Panc1 (cell line): Measurements from ENCODE around the gene FLT1.

ENCODE experiments used
- POLR2AphosphoS5 ChIP-seq: IDR thresholded peaks from 2 replicates; pipeline ENCODE4 v1.6.1; 2012; ENCODE audit warnings: mild to moderate bottlenecking, low read depth, low read length, moderate library complexity
- REST ChIP-seq, 2 experiments: IDR thresholded peaks; 2 replicates each; pipeline ENCODE4 v1.6.1; 2011 to 2012; ENCODE audit warnings: low read depth in 2 of 2, control low read depth in 1 of 2, low read length in 1 of 2, mild to moderate bottlenecking in 1 of 2, moderate library complexity in 1 of 2; ENCODE audit not compliant: insufficient read depth in 1 of 2
- SIN3A ChIP-seq: IDR thresholded peaks from 2 replicates; pipeline ENCODE4 v1.6.1; 2012; ENCODE audit warnings: low read depth, mild to moderate bottlenecking, low read length, moderate library complexity, borderline replicate concordance; ENCODE audit not compliant: insufficient read depth
- TF ChIP-seq, protein P1 (sequence below): fragments of 450-650 bp; IDR thresholded peaks from 2 replicates; pipeline ENCODE4 v1.5.1; 2017; ENCODE audit warnings: mild to moderate bottlenecking

- no peak for TF ChIP-seq POLR2AphosphoS5
- TF ChIP-seq, protein P1, sequence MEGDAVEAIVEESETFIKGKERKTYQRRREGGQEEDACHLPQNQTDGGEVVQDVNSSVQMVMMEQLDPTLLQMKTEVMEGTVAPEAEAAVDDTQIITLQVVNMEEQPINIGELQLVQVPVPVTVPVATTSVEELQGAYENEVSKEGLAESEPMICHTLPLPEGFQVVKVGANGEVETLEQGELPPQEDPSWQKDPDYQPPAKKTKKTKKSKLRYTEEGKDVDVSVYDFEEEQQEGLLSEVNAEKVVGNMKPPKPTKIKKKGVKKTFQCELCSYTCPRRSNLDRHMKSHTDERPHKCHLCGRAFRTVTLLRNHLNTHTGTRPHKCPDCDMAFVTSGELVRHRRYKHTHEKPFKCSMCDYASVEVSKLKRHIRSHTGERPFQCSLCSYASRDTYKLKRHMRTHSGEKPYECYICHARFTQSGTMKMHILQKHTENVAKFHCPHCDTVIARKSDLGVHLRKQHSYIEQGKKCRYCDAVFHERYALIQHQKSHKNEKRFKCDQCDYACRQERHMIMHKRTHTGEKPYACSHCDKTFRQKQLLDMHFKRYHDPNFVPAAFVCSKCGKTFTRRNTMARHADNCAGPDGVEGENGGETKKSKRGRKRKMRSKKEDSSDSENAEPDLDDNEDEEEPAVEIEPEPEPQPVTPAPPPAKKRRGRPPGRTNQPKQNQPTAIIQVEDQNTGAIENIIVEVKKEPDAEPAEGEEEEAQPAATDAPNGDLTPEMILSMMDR, result no peak
- no peak for TF ChIP-seq REST (IDR thresholded peaks at IDR 0.05; ENCODE audit: insufficient read depth in 1 of 2, low read depth in 2 of 2, low read length in 1 of 2)
- no peak for TF ChIP-seq SIN3A
Measured at GRCh38 chr13:28282451-28282850, 212.5 kb downstream of the FLT1 start.
